Measurements from ENCODE around the gene DCTN2.

DNA sequence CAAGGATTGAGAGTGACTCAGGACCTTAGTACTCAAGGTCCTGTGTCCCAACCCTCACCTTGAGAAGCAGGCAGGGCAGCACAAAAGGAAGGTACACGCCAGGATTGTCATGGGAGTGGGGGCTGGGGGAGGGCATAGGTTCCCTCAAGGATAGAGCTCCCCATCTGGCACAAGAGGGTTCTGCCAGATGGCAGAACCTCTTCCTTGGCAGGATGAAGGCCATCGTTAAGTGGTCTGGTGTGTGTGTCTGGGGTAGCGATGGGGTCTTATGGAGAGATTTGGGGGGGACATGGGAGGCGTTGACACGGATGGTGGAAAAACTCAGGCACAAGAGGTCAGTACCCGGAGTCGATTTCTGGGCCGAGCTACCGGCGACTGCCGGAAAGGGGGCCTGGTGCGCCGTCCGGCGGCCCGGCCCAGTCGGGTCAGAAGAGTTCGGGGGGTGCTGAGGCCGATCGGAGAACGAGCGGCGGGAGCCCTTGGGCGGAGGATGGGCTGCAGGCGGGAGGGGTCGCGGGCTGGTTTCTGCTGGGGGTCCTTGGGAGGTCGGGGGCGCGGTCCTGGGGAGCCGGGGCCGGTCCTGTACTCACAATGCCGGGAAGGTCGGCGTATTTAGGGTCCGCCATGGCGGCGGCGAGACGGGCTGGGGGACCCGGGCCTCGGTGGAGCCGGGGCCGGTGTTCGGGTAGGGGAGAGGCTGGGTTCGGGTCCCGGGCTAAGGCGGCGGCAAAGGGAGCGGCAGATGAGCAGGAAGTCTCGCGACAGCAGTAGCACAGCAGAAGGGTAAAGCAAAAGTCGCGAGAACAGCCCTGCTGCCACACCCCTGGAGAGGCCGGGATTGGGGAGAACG, at the start of gene DCTN2:
- TF ChIP-seq, protein P1, sequence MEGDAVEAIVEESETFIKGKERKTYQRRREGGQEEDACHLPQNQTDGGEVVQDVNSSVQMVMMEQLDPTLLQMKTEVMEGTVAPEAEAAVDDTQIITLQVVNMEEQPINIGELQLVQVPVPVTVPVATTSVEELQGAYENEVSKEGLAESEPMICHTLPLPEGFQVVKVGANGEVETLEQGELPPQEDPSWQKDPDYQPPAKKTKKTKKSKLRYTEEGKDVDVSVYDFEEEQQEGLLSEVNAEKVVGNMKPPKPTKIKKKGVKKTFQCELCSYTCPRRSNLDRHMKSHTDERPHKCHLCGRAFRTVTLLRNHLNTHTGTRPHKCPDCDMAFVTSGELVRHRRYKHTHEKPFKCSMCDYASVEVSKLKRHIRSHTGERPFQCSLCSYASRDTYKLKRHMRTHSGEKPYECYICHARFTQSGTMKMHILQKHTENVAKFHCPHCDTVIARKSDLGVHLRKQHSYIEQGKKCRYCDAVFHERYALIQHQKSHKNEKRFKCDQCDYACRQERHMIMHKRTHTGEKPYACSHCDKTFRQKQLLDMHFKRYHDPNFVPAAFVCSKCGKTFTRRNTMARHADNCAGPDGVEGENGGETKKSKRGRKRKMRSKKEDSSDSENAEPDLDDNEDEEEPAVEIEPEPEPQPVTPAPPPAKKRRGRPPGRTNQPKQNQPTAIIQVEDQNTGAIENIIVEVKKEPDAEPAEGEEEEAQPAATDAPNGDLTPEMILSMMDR (IDR thresholded peaks at IDR 0.05) = no peak
- TF ChIP-seq POLR2A (IDR thresholded peaks at IDR 0.05) = no peak

Measured in testis (tissue), 2 donors.